ENCODE results near the gene TAS2R9.

Gene TAS2R9

GRCh38 chr12:10847744-10848143, 37.8 kb upstream of the TAS2R9 start:
- no peak overlapping the region for H3K27ac Mint-ChIP-seq
- TF ChIP-seq CTCF (IDR thresholded peaks at IDR 0.05): no peak
- DNase-seq: no peak
- no peaks in the 10 kb centered on the region for H3K4me1 Mint-ChIP-seq
- no peak overlapping the region for H3K4me3 Mint-ChIP-seq
- no peaks in the 10 kb centered on the region for H3K27me3 Mint-ChIP-seq (ENCODE audit: low read depth, poor library complexity)
- no peaks in the 10 kb centered on the region for H3K9me3 Mint-ChIP-seq
- H3K36me3 Mint-ChIP-seq (ENCODE audit: low read depth): peaks cover 54% of the 10 kb centered on the region

- TF ChIP-seq CTCF (IDR thresholded peaks at IDR 0.05): no peak
- H3K9me3 Mint-ChIP-seq: no peaks in the 10 kb centered on the region
- H3K36me3 Mint-ChIP-seq (ENCODE audit: low read depth): peaks cover 61% of the 10 kb centered on the region
- no peak for DNase-seq
- no peak overlapping the region for H3K27ac Mint-ChIP-seq
- H3K4me1 Mint-ChIP-seq: no peaks in the 10 kb centered on the region
- H3K4me3 Mint-ChIP-seq: no peak overlapping the region
- no peaks in the 10 kb centered on the region for H3K27me3 Mint-ChIP-seq (ENCODE audit: low read depth, poor library complexity)
Measured at GRCh38 chr12:10842862-10843261, 32.9 kb upstream of the TAS2R9 start.

GRCh38 chr12:10838461-10838860, 28.5 kb upstream of the TAS2R9 start:
- H3K4me3 Mint-ChIP-seq: no peak overlapping the region
- H3K9me3 Mint-ChIP-seq: peaks cover 5% of the 10 kb centered on the region
- TF ChIP-seq CTCF (IDR thresholded peaks at IDR 0.05): no peak
- H3K4me1 Mint-ChIP-seq: no peaks in the 10 kb centered on the region
- H3K27ac Mint-ChIP-seq: no peak overlapping the region
- no peaks in the 10 kb centered on the region for H3K27me3 Mint-ChIP-seq (ENCODE audit: low read depth, poor library complexity)
- DNase-seq: no peak
- H3K36me3 Mint-ChIP-seq (ENCODE audit: low read depth): peaks cover 60% of the 10 kb centered on the region

- H3K9me3 Mint-ChIP-seq: no peaks in the 10 kb centered on the region
Measured at GRCh38 chr12:10829994-10830393, 20.0 kb upstream of the TAS2R9 start.

GRCh38 chr12:10826258-10826657, 16.3 kb upstream of the TAS2R9 start, which contains the start of gene TAS2R10:
TSS of gene TAS2R10 (minus strand) at chr12:10826358. CDS start at chr12:10826269, 89 bp downstream.
- TF ChIP-seq CTCF (IDR thresholded peaks at IDR 0.05): no peak
- Mint-ChIP-seq H3K27ac (no peak within 1 kb of the TSS), H3K9me3 (no peaks in the 10 kb centered on the region), H3K4me1 (no peaks in the 10 kb centered on the region), H3K36me3 (ENCODE audit: low read depth) (peaks cover 6% of the 10 kb centered on the region), H3K27me3 (ENCODE audit: low read depth, poor library complexity) (no peaks in the 10 kb centered on the region), H3K4me3 (no peak within 1 kb of the TSS)
- no peak for DNase-seq

More at GRCh38 chr12:10829994-10830393, 20.0 kb upstream of the TAS2R9 start:
- no peak overlapping the region for H3K4me3 Mint-ChIP-seq
- no peak for DNase-seq
- no peaks in the 10 kb centered on the region for H3K4me1 Mint-ChIP-seq
- no peak for TF ChIP-seq CTCF (IDR thresholded peaks at IDR 0.05)
- no peak overlapping the region for H3K27ac Mint-ChIP-seq
- peaks cover 7% of the 10 kb centered on the region for H3K36me3 Mint-ChIP-seq (ENCODE audit: low read depth)
- H3K27me3 Mint-ChIP-seq (ENCODE audit: low read depth, poor library complexity): no peaks in the 10 kb centered on the region

- no peak for TF ChIP-seq CTCF (IDR thresholded peaks at IDR 0.05)
- no peak for DNase-seq
- Mint-ChIP-seq H3K36me3 (ENCODE audit: low read depth) (no peaks in the 10 kb centered on the region), H3K27me3 (ENCODE audit: low read depth, poor library complexity) (no peaks in the 10 kb centered on the region), H3K4me1 (no peaks in the 10 kb centered on the region), H3K27ac (no peak overlapping the region), H3K4me3 (no peak overlapping the region), H3K9me3 (no peaks in the 10 kb centered on the region)
Measured at GRCh38 chr12:10824957-10825356, 15.0 kb upstream of the TAS2R9 start.
